GM19438 (cell line): Measurements from ENCODE around the gene BTG4.

Experiments
- ATAC-seq: cut with Tn5 transposase; IDR thresholded peaks from one replicate; pipeline ENCODE4 v1.9.1; 2021; ENCODE audit warnings: low read depth; ENCODE audit not compliant: unreplicated experiment

The BTG4 gene

GRCh38 chr11:111538407-111539114 lies 26.4 kb upstream of the BTG4 start:
- no peak for ATAC-seq

- no peak for ATAC-seq
These were observed 25.2 kb upstream of the BTG4 start for GRCh38 chr11:111537336-111537860.

GRCh38 chr11:111535281-111535680 lies 23.1 kb upstream of the BTG4 start:
- no peak for ATAC-seq

- ATAC-seq = no peak
These were observed 20.2 kb upstream of the BTG4 start for GRCh38 chr11:111532365-111532709.

GRCh38 chr11:111531687-111532364 lies 19.6 kb upstream of the BTG4 start:
- no peak for ATAC-seq

- ATAC-seq = no peak
These were observed 18.9 kb upstream of the BTG4 start for GRCh38 chr11:111531136-111531535.

GRCh38 chr11:111530091-111530490 lies 17.9 kb upstream of the BTG4 start:
- no peak for ATAC-seq

GRCh38 chr11:111528557-111528956 lies 16.4 kb upstream of the BTG4 start:
- no peak for ATAC-seq

GRCh38 chr11:111527279-111527678 lies 15.1 kb upstream of the BTG4 start:
- ATAC-seq = no peak

GRCh38 chr11:111526501-111526900 lies 14.3 kb upstream of the BTG4 start:
- no peak for ATAC-seq

GRCh38 chr11:111525456-111525855 lies 13.3 kb upstream of the BTG4 start:
- no peak for ATAC-seq

- ATAC-seq = no peak
These were observed 11.9 kb upstream of the BTG4 start for GRCh38 chr11:111524056-111524455.

- ATAC-seq = no peak
These were observed 11.2 kb upstream of the BTG4 start for GRCh38 chr11:111523343-111523742.

- no peak for ATAC-seq
These were observed 10.2 kb upstream of the BTG4 start for GRCh38 chr11:111522426-111522825.

- no peak for ATAC-seq
These were observed 8.9 kb upstream of the BTG4 start for GRCh38 chr11:111521135-111521534.

- ATAC-seq = no peak
These were observed 8.4 kb upstream of the BTG4 start for GRCh38 chr11:111520560-111520959.

- no peak for ATAC-seq
These were observed 6.5 kb upstream of the BTG4 start for GRCh38 chr11:111518668-111519067.

GRCh38 chr11:111515591-111515990 lies 3.4 kb upstream of the BTG4 start:
- no peak for ATAC-seq

- no peak for ATAC-seq
These were observed 2.2 kb upstream of the BTG4 start, which contains the start of gene HOATZ for GRCh38 chr11:111514216-111515031. HOATZ (plus strand) TSS chr11:111514778; CDS start chr11:111514785, 7 bp downstream.

GRCh38 chr11:111513240-111513605 lies 1.0 kb upstream of the BTG4 start:
- ATAC-seq = no peak

- no peak for ATAC-seq
These were observed 1.9 kb downstream of the BTG4 start for GRCh38 chr11:111510311-111510710.
